HG02852 (cell line): Measurements from ENCODE around the gene ATF6.

Experiments
- ATAC-seq: cut with Tn5 transposase; IDR thresholded peaks from one replicate; pipeline ENCODE4 v1.9.1; 2021; ENCODE audit warnings: mild to moderate bottlenecking, moderate library complexity; ENCODE audit not compliant: unreplicated experiment

The ATF6 gene

DNA sequence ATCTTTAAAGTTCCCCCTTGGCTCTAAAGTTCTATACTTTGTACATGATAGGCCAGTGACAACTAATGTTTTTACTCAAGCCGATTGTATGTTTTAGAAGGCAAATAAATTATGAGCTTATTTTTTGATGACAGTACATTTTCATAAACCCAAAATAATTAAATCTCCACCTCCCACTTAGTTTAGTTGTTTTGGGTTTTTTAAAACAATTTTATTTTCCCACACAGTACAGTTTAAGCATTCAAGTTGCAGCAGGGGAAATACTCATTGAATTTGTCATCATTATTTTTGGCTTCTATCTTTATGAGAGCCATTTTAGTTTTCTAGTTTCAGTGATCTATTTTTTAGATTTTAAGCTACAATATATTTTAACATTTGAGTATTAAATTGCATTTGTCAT, 163.9 kb downstream of the ATF6 start:
- ATAC-seq: no peak

DNA sequence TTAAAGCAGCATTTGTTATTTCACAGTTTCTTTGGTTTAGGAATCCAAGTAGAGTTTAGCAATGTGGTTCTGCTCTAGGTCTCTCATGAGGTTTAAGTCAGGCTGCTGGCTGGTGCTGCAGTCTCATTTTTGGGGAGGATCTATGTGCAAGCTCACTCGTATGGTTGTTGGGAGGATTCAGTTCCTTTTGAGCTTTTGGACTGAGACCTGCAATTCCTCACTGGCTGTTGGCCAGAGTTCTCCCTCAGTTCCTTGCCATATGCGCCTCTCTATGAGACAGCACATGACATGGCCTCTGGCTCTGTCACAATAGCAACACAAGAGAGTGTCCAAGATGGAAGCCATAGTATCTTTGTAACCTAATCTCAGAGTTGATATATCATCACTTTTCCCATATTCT, 166.5 kb downstream of the ATF6 start:
- ATAC-seq: no peak

DNA sequence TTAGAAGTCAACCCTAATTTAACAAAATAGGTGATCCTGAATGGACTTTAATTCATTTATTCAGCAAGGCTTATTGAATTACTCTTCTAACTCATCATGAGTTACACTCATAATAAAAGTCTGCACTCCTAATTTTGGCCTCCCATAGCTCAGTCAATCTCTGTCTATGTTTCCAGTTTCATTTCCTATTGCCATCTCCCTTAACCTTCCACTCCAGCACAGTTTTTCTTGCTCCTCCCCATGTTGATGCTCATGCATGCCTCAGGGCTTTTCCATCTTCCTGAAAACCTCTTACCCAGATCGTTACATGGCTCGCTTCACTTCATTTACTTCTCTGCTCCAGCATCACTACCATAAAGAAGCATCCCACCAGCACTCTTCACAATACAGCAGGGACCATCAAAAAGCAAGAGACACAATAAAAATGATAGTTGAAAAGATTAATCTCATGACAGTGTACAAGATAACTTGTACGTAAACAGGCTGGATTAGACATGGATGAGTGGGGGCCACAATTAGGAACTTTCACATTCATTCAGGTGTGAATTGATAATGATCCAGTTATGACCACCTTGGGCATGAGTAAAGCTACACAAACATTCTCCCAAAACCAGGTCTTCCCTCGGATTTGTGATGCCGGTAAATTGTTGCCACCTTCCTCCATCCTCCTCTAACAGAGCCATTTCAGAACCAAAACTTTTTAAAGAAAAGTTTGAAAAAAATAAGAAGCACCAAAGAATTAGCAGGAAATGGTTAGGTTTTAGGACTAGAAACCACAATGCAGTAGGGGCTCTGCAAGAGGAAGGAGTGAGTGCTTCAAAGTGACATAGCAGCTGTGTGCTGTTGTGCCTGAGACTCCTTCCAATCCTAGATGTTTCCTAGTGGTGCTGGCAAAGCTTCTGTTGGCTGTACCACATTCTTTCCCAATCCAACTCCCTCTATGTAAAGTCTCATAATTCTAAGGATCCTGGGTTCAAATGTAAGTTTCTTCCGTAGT, 167.8 kb downstream of the ATF6 start:
- ATAC-seq: peak; percentile 57

DNA sequence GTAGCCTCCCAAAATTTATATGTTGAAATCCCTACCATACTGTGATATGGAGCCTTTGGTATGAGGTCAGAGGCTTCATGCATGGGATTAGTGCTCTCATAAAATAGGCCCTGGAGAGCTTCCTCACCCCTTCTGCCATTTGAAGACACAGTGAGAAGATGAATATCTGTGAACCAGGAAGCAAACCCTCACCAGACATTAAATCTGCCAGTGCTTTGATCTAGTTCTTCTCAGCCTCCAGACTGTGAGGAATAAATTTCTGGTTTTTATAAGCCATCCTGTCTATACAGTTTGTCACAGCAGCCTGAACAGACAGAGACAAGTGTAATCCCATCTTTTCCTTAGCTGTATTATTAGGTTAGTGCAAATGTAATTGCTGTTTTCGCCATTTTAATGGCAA, 169.1 kb downstream of the ATF6 start:
- no peak for ATAC-seq

DNA sequence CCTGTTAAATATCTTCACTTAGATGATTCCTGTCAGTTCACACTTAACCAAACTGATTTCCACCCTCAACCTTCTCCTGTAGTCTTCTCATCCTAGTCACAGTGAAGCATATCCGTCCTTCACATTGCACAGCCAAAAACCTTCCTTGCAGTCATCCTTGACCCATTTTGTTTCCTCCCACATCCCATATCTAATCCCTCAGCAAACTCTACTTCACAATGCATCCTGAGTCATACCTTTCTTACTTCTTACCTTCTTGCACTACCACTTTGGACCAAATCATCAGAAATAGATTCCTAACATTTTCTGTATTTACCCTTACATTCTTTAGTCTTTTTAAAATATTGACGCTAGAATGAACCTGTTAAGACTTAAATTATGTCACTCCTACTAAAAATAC, 170.7 kb downstream of the ATF6 start:
- no peak for ATAC-seq

DNA sequence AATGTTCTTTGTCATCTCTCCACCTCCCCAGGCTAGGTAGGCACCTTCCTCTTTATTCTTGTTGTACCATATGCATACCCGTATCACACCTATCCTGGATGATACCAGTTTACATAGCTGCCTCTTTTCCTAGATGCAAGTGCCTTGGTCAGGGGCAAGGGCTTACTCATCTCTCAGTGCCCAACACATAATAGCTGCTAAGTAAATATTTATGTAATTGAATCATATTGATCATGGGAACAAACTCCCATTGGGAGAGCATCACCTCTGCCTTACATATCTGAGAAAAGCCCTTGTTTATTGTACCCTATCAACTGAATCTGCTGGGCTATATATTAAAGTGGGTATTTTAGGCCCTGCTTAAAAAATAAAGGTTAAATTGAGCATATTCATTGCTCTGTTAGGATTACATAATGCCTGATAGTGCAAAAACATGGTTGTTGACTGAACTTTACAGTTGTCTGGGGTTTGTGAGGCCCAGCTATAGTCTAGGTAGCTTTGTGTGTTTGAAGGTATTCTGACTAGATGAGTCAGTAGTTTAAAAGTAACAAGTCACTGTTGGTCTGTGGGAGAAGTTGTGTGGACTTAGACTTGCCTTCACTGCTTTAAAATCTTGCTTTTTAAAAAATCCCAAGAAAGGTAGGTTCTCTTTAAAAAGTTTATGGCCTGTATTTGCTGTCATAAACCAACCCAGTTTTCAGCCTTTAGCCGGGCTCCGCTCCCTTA, 174.9 kb downstream of the ATF6 start:
- no peak for ATAC-seq

DNA sequence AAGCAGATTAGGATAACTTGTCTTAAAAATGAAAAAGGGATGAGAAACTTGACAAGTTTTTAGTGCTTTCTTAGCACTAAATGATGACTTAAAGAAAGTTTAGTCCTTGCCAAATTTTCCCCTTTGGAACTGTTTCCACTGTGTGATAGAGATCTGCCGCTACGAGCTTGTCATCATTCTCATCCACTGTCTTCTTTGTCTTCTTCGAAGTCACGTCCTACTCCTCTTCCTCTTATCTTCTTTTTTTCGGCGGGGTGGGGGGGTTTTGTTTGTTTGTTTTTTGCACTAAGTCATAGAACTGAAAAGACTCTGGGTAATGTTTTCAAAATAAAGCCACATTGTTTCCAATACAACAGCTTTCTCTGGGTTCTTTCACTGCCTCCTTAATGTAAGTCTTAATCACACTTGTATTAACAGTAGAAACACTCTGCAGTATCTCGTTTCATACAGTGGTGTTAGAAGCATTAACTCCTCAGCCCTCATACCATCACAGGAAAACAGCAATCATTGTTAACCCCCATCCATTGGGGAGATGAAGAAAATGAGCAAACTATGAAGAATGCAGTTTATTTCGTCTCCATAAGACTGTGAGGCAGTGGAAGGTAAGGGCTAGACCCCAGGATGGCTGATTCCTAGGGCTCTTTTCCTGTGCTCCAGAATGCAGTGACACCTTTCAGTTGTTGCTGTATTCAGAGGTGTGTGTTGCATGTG, 175.8 kb downstream of the ATF6 start:
- ATAC-seq: no peak

DNA sequence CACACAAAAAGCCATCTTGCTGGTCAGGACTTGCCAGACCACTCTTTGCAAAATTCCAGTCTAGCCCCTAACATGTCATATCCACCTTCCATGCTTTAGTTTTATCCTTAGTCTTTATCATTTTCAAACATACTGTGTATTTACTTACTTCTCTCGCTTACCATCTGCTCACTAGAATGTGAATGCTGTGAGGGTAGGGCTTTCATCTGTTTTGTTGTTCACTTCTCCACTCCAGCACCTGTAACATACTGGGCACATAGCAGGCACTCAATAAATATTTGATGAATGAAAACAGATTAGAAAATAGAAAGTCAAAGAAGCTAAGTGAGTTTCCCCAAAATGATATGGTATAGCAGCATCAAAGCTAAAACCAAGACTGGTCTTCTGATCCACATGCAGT, 177.6 kb downstream of the ATF6 start:
- ATAC-seq: no peak

DNA sequence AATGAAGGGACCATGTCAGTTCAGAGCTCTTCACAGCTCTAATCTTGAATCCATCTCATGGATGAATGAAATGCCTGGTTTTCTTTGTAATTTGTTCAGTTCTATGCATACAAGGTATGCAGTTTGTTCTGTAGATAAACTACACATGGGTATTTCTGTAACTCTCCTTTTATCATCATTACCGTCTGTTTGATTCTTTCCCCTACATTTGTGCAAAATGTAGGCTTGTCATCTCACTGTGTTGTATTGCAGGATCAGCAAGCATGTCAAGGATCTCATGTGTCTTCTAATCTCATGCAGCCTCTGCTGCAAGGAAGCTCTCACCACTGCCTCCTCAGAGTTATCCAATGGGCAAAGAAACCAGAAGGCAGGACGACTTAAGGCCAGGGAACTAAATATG, 178.3 kb downstream of the ATF6 start:
- no peak for ATAC-seq

DNA sequence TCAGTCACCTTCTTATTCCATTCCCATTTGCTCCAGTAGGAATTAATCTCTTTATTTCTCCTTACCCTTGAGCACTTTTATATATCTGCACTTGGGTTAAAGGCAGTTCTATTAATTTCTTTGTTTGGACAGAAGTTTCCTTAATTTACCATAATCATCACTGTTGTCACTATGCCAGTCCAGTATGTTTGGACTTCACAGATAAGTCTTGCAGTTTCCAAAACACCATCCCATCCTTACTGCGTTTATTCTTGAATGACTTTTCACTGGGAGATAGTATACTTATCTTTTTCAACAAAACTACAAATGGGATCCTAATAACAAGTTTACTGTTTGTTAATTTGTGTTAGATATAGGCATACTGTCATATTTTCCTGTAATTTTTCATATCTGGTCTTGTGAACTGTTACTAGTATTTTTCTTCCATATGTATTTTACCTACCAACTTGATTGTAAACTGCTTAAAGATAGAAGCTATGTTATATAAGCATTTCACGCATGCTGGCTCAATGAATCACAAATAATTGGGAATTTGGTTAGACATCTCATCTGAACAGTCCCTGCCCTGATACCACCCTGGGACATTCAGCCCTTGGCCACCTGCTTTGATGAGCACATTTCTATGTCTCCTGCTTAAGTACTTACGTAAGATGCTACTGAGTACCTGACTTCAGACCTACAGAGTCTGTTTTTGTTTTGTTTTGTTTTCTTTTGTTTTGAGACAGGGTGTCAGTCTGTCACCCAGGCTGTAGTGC, 179.4 kb downstream of the ATF6 start:
- no peak for ATAC-seq

DNA sequence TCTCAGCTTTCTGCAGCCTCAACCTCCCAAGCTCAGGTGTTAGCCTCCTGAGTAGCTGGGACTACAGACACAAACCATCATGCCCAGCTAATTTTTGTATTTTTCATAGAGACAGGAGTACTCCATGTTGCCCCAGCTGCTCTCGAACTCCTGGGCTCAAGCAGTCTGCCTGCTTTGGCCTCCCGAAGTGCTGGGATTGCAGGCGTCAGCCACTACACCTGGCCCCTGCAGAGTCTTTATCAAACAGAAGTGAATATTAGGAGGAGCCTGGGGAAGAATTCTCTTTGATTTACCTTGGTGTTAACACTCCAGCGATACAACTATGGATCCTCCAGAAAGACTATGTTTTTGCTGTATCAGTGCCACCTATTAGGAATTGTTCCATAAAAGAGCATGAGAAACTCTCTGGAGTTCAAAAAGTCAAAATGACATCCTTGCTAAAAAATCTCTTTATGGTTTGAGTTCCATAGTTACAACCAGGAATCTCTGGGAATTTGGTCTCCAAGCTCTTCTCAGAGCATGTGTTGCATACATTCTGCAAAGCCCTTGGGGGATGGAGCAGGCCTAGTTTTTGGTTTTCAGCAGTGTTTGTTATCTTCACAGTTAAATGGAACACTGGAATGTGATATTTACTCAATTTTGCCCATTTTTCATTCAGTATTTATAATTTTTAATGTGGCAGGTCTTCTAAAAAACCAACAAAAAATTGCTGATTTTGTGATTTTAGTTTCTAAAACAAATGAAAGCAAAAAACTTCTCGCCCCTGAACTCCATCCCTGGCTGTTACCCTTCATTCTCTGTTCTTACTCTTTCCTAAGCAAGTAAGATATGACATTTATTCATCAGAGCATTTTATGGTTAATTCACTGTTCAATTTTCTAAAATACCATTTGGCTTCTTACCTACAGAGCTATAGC, 180.2 kb downstream of the ATF6 start:
- ATAC-seq: no peak

DNA sequence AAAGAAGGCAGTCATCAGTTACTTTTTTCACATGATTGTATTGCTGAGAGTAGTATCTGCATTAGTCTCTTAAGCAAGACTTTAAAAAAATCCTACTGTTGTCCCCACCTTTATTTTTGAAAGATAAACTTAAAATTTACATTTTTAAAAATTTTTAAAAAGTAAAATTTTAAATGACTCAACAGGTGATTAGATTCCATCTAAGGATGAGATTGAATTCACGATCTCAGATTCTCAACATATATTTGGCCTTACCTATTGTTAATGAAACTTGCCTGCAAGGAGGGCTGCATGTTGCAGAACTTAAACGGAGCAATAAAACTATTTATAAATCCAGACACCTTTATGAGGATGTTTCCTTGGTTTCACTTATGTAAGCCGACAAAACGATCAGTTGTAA, 182.3 kb downstream of the ATF6 start:
- no peak for ATAC-seq

DNA sequence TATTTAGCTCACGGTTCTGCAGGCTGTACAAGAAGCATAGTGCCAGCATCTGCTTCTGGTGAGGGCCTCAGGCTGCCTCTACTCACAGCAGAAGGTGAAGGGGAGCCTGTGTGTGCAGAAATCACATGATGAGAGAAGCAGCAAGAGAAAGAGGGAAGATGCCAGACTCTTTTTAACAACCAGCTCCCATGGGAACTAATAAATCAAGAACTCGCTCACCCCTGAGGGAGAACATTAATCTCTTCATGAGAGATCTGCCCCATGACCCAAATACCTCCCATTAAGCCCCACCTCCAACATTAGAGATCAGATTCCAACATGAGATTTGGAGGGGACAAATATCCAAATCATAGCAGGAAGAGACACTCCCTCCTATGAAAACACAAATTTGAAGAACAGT, 183.4 kb downstream of the ATF6 start:
- no peak for ATAC-seq

DNA sequence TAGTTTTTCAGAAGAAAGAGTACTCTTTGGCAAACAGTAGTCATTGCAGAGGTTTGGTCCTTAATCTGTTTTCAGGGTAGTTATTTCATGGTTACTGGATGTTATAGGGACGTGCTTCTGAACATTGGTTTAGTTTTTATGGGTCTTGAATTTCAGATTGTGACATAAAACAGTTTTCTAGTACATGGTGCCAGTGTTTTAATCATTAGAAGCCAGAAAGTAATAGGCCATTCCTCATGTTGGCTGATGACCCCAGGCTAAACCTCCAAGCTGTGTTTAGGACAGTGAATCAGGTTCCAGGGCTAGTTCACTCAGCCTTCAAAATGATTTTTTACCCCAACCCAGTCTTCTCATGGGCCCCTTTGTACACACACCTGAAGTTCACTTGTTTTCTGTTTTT, 184.3 kb downstream of the ATF6 start:
- ATAC-seq: no peak

DNA sequence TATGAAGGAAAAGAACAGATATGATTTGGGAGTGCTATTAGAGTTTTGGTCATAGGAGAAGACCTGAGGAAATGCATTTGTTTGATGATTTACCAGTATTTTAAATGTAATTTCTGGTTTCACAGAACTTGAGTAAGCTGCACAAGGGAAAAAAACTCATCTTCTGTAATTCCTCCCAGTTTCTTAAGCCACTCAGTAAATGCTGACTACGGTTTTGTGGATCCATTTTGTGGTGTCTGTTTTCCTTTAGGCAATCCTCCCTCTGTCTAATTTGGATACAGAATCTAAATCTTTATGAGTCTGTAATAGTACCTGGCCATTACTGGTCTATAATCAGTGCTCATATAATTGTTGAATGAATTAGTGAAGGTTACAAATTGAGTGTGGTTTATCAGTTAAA, 185.5 kb downstream of the ATF6 start:
- no peak for ATAC-seq

DNA sequence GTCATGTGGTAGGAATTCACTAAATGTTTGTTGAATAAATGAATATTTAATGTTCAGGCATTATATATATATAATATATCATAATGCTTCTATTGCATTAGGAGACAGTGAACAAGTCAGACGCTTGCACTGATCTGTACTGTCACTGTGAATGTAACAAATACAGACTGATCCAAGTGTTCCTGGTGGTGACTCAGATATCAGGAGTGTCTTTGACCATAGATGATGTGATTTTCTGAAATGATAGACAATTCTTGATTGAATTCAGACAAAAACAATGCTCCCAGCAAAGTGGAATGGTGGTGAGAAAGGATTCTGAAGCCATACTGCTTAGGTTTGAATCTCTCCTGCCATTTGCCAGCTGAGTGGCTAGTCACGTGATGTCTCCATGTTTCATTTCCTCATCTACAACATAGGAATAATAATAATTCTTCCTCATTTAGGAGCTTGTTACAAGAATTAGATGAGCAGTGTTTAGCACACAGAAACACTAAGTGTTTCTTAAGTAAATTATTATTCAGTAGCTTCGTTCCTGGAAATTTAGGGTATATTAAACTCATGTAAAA, 186.6 kb downstream of the ATF6 start:
- no peak for ATAC-seq

DNA sequence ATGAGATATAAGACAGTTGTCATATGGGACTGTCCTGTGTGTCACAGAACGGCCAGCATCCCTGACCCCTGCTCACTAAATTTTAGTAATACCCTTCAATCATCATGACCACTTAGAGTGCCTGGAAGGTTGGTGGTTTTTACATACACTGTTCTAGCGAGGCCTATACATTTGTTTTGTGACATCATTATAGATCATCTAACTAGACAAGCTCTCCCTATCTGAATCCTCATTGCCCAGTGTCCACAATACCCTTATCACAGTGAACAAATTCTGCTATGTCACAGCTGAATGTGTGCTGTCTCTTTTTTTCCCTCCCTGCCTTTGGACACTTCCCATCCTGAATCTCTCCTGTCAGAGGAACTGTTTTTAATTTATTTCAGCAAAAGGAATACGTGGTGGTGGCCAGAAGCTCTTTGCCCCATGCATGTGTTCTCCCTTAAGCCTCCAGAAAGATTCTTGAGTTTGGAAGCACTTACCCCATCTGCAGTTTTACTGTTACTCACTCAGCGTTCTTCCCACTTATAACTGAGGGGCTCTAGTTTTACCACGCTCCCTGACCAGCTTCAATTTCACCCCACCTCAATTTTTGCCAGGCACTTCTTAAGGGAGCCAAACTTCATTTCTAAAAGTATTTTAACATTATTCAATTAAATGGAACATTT, 187.3 kb downstream of the ATF6 start:
- no peak for ATAC-seq

DNA sequence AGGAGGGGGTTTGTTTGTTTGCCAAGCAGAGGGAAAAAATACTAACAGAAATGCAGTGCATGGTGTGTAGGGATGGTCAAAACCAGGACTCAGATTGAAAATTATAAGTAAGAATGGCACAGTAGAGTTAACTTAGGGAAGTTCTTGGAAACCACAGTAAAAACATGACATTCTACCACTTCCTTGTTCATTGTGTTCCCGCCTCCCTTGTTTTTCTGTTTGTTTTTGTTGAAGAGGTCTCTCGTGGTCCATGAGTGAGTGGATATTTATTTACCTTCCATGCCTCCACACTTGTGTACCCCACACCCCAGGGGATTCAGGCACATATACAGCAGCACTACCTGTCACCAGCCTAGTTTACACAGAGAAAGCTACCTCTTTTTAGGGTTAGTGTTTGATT, 187.9 kb downstream of the ATF6 start:
- no peak for ATAC-seq

DNA sequence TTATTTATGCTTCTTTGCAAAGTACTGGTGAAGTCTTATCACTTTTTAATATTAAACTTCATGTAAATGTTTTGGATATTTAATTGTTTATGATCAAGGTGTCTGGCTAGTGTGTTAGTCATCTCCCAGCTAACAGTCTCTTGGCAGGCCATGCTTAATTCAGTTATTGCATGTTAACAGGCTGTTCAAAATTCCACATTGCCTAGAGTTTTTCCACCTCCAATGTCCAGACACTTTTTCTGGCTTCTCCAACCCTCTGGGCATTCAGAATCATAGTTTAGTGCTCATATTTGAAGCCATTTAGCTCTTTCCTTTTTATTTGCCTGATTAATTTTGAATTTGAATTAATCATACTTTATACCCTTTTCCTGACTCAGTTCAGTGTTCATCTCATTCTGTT, 188.3 kb downstream of the ATF6 start:
- no peak for ATAC-seq
